ENCODE results near the gene MUC20.
"Not testable (repeated sequence)": the region's sequence is repeated elsewhere in the genome, so short reads cannot be mapped to it uniquely, and the experiment has no call there.

MUC20 gene

GRCh38 chr3:195720831-195721506 lies at the start of gene MUC20:
TSS of gene MUC20 (plus strand) at chr3:195720978. CDS start at chr3:195721008, 30 bp downstream.
- not testable (repeated sequence) for H3K9me3 Mint-ChIP-seq, DNase-seq, H3K27me3 Mint-ChIP-seq
- peak within 1 kb of the TSS in 1 of 2 donors; percentile 21 for H3K27ac Mint-ChIP-seq
- H3K4me1 Mint-ChIP-seq: peaks cover 24% of the 10 kb centered on the region
- peak; percentile 57 for ATAC-seq
- peak within 1 kb of the TSS; percentile 41 to 68 for H3K4me3 Mint-ChIP-seq

GRCh38 chr3:195671283-195671682 lies 49.5 kb upstream of the MUC20 start:
- H3K4me1 Mint-ChIP-seq, ATAC-seq, H3K4me3 Mint-ChIP-seq, H3K9me3 Mint-ChIP-seq, H3K27me3 Mint-ChIP-seq, H3K27ac Mint-ChIP-seq, DNase-seq: not testable (repeated sequence)

DNA sequence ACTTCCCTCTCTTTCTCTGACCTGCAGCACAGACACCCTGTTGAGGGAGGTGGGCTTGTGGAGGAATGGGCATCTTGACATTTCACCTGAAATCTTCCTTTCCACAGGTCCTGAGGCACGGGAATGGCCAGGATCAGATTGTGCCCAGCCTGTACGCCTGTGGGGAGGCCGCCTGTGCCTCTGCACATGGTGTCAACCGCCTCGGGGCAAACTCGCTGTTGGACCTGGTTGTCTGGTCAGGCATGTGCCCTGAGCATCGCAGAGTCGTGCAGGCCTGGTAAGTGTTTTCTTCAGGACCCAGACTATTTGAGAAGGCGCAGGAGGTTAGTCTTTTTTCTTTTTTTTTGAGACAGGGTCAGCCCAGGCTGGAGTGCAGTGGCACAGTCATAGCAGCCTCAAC lies 47.1 kb upstream of the MUC20 start:
- not testable (repeated sequence) for DNase-seq, H3K4me3 Mint-ChIP-seq, H3K27me3 Mint-ChIP-seq, H3K4me1 Mint-ChIP-seq, H3K9me3 Mint-ChIP-seq, H3K27ac Mint-ChIP-seq, ATAC-seq

DNA sequence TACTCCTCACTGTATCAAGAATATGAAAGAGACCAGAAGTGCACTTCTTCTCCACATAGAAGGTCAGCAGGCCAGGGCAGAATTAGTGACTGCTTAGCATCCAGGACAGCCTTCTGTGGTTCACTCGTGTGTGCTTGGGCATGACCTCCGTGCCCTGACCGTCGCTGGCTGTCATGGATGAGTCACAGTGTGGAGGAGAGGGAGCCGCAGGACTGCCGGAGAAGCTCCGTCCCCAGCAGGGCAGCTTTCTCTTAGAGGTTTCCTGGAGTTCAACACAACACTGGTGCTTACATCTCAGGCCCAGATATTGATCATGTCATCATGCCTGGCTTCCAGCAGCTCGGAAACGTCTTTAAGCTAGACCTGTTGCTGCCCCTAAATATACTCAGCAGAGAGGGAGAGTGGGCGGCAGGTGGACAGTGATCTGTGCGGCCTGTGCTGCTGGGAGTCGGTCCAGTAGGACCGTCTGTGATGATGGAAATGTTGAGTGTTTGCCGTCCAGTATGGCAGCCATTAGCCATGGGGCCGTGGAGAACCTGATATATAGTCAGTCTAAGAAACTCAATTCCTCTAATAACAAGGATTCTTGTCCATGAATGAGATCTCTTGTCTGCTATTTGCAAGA lies 42.3 kb upstream of the MUC20 start:
- H3K4me1 Mint-ChIP-seq, ATAC-seq, H3K27me3 Mint-ChIP-seq, H3K4me3 Mint-ChIP-seq, H3K9me3 Mint-ChIP-seq, DNase-seq: not testable (repeated sequence)
- H3K27ac Mint-ChIP-seq: peak overlapping the region in 1 of 2 donors; percentile 19

DNA sequence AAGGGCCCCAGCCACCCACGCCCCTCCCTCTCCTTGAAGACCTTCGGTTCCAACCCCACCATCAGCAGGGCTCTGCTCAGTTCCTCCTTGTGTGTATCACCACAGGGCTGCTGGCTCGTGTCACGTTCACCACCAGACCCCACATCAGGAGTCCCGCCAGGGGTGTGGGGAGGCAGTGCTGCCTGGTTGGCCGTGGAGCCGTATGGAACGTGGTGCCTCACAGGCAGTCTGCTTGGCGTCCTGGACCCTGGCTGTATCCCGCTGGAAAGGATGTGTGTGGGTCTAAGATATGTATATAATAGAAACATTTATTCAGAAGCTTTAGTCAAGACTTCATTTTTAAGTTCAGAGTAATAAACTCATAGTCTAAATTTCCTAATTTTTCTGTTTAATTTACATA lies 40.1 kb upstream of the MUC20 start:
- DNase-seq, H3K4me1 Mint-ChIP-seq, ATAC-seq, H3K9me3 Mint-ChIP-seq, H3K27me3 Mint-ChIP-seq, H3K4me3 Mint-ChIP-seq, H3K27ac Mint-ChIP-seq: not testable (repeated sequence)

DNA sequence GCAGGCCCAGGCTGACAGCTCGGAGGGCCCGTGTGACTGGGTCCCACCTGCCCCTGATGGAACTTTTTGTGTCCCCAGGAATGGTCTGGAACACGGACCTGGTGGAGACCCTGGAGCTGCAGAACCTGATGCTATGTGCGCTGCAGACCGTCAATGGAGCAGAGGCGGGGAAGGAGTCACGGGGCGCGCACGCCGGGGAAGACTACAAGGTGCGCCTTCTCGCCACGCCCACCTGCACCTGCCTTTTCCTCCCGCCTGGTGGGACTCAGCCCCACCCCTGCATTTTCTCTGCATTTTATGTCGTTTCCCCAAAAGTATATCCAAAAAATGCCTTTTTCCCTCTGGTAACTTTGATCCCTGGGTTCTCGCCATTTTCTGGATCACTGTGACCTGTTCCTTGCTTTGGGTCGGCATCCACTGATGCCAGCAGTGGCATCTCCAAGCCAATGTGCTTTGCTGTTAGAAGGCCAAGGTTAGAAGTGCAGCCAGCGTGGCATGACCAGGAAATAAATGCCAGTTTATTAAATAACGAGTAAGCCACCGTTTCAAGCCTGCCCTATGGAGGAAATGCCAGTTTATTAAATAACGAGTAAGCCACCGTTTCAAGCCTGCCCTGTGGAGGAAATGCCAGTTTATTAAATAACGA lies 39.2 kb upstream of the MUC20 start:
- H3K4me3 Mint-ChIP-seq, H3K4me1 Mint-ChIP-seq, H3K9me3 Mint-ChIP-seq, H3K27ac Mint-ChIP-seq, ATAC-seq, H3K27me3 Mint-ChIP-seq, DNase-seq: not testable (repeated sequence)

DNA sequence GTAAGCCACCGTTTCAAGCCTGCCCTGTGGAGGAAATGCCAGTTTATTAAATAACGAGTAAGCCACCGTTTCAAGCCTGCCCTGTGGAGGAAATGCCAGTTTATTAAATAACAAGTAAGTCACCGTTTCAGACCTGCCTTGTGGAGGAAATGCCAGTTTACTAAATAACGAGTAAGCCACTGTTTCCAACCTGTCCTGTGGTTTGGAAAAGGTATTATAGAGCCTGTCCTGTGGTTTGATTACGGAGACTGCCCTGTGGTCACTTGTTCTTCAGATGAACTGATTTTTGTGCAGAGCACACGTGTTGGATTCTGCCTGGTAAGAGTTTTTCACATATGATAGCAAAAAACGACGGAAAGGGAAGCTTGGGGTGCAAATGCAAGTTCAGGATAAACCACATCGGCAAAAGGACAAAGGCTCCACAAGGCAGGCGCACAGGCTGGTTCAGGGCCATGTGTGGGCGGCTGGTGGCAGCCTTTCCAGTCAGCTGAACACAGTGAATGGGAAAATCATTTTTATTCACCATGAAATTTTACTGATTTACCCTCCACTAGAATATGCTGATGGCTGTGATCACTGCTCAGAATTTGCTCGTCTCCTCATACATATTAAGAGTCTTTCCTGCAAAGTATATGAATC lies 38.6 kb upstream of the MUC20 start:
- not testable (repeated sequence) for H3K27ac Mint-ChIP-seq

GRCh38 chr3:195683722-195684526 lies 36.9 kb upstream of the MUC20 start:
- H3K27ac Mint-ChIP-seq: peak overlapping the region in 1 of 2 donors; percentile 89
- H3K4me1 Mint-ChIP-seq: peaks cover 16% of the 10 kb centered on the region
- not testable (repeated sequence) for H3K9me3 Mint-ChIP-seq, H3K27me3 Mint-ChIP-seq, H3K4me3 Mint-ChIP-seq, DNase-seq
- peak; percentile 33 for ATAC-seq

More for the DNA sequence above, 38.6 kb upstream of the MUC20 start:
- H3K4me3 Mint-ChIP-seq, DNase-seq, H3K9me3 Mint-ChIP-seq, ATAC-seq, H3K4me1 Mint-ChIP-seq, H3K27me3 Mint-ChIP-seq: not testable (repeated sequence)

DNA sequence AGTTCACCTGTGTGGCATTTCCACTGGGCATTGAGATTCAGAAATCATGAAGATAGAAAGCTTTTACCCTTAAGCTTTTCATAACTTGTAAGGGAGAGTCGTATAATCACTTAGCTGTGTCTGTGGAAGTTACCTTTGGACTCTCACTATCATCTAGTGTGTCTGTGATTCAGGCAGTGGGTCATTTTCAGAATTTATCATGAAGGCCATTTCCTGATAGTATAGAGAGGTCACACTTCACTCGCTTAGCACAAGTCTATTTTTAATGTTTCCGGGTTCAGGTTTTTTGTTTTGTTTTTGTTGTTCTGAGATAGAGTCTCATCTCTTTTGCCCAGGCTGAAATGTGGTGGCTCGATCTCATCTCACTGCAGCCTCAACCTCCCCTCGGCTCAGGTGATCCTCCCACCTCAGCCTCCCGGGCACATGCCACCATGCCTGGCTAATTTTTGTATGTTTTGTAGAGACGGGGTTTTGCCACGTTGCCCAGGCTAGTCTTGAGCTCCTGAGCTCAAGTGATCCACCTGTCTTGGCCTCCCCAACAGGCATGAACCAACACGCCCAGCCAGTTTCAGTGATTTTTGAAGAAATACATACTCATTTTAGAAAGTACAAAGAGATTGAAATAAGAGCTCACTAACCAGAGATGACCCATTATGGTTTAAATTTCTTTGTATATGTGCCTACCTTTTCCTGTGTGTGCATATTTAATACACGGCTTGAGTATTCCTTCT lies 36.1 kb upstream of the MUC20 start:
- not testable (repeated sequence) for H3K27me3 Mint-ChIP-seq

GRCh38 chr3:195686537-195687208 lies 34.1 kb upstream of the MUC20 start:
- H3K9me3 Mint-ChIP-seq, ATAC-seq, H3K27me3 Mint-ChIP-seq, H3K27ac Mint-ChIP-seq, H3K4me3 Mint-ChIP-seq: not testable (repeated sequence)
- peak; percentile 31 to 48 for DNase-seq
- peaks cover 34% of the 10 kb centered on the region for H3K4me1 Mint-ChIP-seq

More for the DNA sequence above, 36.1 kb upstream of the MUC20 start:
- peak; percentile 8 for ATAC-seq
- Mint-ChIP-seq H3K27ac (peak overlapping the region; percentile 60 to 89), H3K4me1 (peaks cover 22% of the 10 kb centered on the region)
- not testable (repeated sequence) for H3K9me3 Mint-ChIP-seq, DNase-seq, H3K4me3 Mint-ChIP-seq

DNA sequence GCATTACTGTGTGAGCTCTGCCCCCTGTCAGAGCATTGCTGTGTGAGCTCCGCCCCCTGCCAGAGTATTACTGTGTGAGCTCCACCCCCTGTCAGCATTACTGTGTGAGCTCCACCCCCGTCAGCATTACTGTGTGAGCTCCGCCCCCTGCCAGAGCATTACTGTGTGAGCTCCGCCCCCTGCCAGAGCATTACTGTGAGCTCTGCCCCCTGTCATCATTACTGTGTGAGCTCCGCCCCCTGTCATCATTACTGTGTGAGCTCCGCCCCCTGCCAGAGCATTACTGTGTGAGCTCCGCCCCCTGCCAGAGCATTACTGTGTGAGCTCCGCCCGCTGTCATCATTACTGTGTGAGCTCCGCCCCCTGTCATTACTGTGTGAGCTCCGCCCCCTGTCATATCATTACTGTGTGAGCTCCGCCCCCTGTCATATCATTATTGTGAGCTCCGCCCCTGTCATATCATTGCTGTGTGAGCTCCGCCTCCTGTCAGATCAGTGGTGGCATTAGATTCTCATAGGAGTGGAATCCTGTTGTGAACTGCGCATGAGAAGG lies 33.5 kb upstream of the MUC20 start:
- not testable (repeated sequence) for ATAC-seq, H3K27me3 Mint-ChIP-seq, H3K4me3 Mint-ChIP-seq, H3K9me3 Mint-ChIP-seq
- DNase-seq: peak; percentile 60 to 65
- H3K27ac Mint-ChIP-seq: peak overlapping the region; percentile 12 to 14
- H3K4me1 Mint-ChIP-seq: peaks cover 41% of the 10 kb centered on the region

DNA sequence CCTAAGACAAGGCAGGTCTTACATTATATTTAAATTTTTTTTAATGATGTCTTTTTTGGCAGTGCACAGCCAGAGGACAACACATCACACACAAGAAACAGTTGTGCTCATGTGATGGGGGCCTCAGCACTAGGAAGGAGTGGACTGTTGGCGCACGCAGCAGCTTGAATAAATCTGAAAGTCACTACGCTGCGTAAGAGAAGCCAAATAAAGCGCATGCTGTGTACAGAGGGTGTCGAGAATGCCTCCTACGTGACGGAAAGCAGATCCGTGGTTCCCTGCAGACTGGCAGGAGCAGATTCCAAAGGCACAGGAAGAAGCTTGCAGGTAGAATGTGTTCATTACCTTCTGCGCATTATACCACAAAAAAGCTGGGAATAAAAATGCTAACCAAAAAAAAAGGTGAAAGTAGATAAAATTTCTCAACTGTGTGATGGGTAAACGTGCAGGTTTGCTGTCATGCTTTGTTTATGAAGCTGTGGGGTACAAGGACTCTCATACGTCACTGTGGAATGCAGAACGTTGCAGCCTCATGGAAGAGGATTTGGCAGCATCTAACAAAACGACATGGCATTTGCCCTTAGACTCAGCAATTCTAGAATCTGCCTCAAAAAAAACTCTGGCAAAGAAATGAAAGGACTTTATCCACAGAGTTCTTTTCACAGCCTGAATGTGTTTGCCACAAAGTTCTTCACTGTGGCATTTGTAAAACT lies 32.2 kb upstream of the MUC20 start:
- peaks cover 49% of the 10 kb centered on the region for H3K4me1 Mint-ChIP-seq
- H3K27ac Mint-ChIP-seq, DNase-seq, H3K27me3 Mint-ChIP-seq, ATAC-seq, H3K9me3 Mint-ChIP-seq, H3K4me3 Mint-ChIP-seq: not testable (repeated sequence)
